HEK293 (cell line): Measurements from ENCODE around the gene EME2.

Experiments used
- CTCF ChIA-PET: fragments of 350-600 bp; formaldehyde crosslinking; extraction: SDS; loops from one replicate; lab custom pipeline; 2021; ENCODE audit warnings: antibody characterized with exemption; lab: Yijun Ruan, JAX
- POLR2A ChIA-PET: fragments of 300-600 bp; formaldehyde crosslinking; extraction: SDS; loops from one replicate; lab custom pipeline; 2020; ENCODE audit warnings: antibody characterized with exemption, inconsistent platforms; lab: Yijun Ruan, JAX
- H3K27ac ChIP-seq: fragments of 200-500 bp; sonication (Bioruptor generic); 2 replicates; pipeline ENCODE4 v1.5.1; 2014; ENCODE audit warnings: low read depth, low read length, control low read depth, inconsistent platforms; ENCODE audit errors: extremely low read depth
- H3K36me3 ChIP-seq, 2 experiments: fragments of 200-500 bp in 1 of 2; sonication (Bioruptor generic) in 1 of 2; 1 replicate in 1 of 2; 2 replicates in 1 of 2; pipeline ENCODE4 v1.5.1; 2014 to 2017; ENCODE audit warnings: inconsistent platforms in 2 of 2, low read length in 2 of 2; ENCODE audit not compliant: control insufficient read depth in 2 of 2, insufficient read depth in 1 of 2
- H3K4me1 ChIP-seq: fragments of 200-500 bp; sonication (Bioruptor generic); 2 replicates; pipeline ENCODE4 v1.5.1; 2014; ENCODE audit warnings: mild to moderate bottlenecking, low read length, inconsistent platforms; ENCODE audit not compliant: control insufficient read depth, insufficient read depth
- H3K4me3 ChIP-seq: 2 replicates; pipeline ENCODE4 v1.5.1; 2011; ENCODE audit warnings: low read depth, mild to moderate bottlenecking, control low read depth, low read length, moderate library complexity
- H3K9me3 ChIP-seq: fragments of 200-500 bp; sonication (Bioruptor generic); 2 replicates; pipeline ENCODE4 v1.5.1; 2014; ENCODE audit warnings: low read depth, low read length, inconsistent platforms; ENCODE audit not compliant: control insufficient read depth, insufficient read depth
- FEZF1 ChIP-seq: fragments of 450-650 bp; formaldehyde crosslinking; IDR thresholded peaks from 2 replicates; pipeline ENCODE4 v1.5.1; 2016; ENCODE audit warnings: missing biosample characterization, missing genetic modification characterization
- HOXA7 ChIP-seq: sonication (generic); formaldehyde crosslinking; IDR thresholded peaks from 2 replicates; pipeline ENCODE4 v1.8.1; 2022; ENCODE audit warnings: missing genetic modification reagents, borderline replicate concordance
- IKZF3 ChIP-seq: fragments of 450-650 bp; IDR thresholded peaks from 2 replicates; pipeline ENCODE4 v1.5.0; 2018; ENCODE audit warnings: missing biosample characterization, mild to moderate bottlenecking, missing genetic modification characterization, moderate library complexity
- REPIN1 ChIP-seq: fragments of 450-650 bp; formaldehyde crosslinking; IDR thresholded peaks from 2 replicates; pipeline ENCODE4 v1.5.1; 2017; ENCODE audit warnings: missing biosample characterization, missing genetic modification characterization, low read depth
- SP2 ChIP-seq: fragments of 450-650 bp; formaldehyde crosslinking; IDR thresholded peaks from 2 replicates; pipeline ENCODE4 v1.5.1; 2016; ENCODE audit warnings: missing biosample characterization, missing genetic modification characterization
- ZBTB8A ChIP-seq: fragments of 450-650 bp; formaldehyde crosslinking; IDR thresholded peaks from 2 replicates; pipeline ENCODE4 v1.5.1; 2016; ENCODE audit warnings: missing biosample characterization, missing genetic modification characterization
- ZNF2 ChIP-seq: fragments of 450-650 bp; formaldehyde crosslinking; IDR thresholded peaks from 2 replicates; pipeline ENCODE4 v1.5.1; 2016; ENCODE audit warnings: missing biosample characterization, missing genetic modification characterization
- ZNF214 ChIP-seq: fragments of 450-650 bp; formaldehyde crosslinking; IDR thresholded peaks from 2 replicates; pipeline ENCODE4 v1.5.1; 2017; ENCODE audit warnings: missing biosample characterization, mild to moderate bottlenecking, missing genetic modification characterization, borderline replicate concordance
- ZNF335 ChIP-seq: fragments of 450-650 bp; formaldehyde crosslinking; conservative IDR thresholded peaks from 2 replicates; pipeline ENCODE4 v1.5.1; 2016; ENCODE audit warnings: missing biosample characterization, missing genetic modification characterization
- ZNF544 ChIP-seq: fragments of 450-650 bp; formaldehyde crosslinking; IDR thresholded peaks from 2 replicates; pipeline ENCODE4 v1.5.0; 2017; ENCODE audit warnings: missing biosample characterization, missing genetic modification characterization
- ZNF549 ChIP-seq: fragments of 450-650 bp; IDR thresholded peaks from 2 replicates; pipeline ENCODE4 v1.5.1; 2018; ENCODE audit warnings: missing biosample characterization, missing genetic modification characterization, mild to moderate bottlenecking, inconsistent platforms, moderate library complexity
- ZNF660 ChIP-seq: fragments of 450-650 bp; IDR thresholded peaks from 2 replicates; pipeline ENCODE4 v1.5.1; 2018; ENCODE audit warnings: missing biosample characterization, mild to moderate bottlenecking, missing genetic modification characterization
- ZNF76 ChIP-seq: fragments of 450-650 bp; formaldehyde crosslinking; IDR thresholded peaks from 2 replicates; pipeline ENCODE4; 2016; ENCODE audit warnings: low read depth, missing biosample characterization, missing genetic modification characterization, borderline replicate concordance
- ZXDB ChIP-seq: fragments of 450-650 bp; formaldehyde crosslinking; IDR thresholded peaks from 2 replicates; pipeline ENCODE4 v1.5.1; 2016; ENCODE audit warnings: missing biosample characterization, missing genetic modification characterization
- TF ChIP-seq, protein P1 (sequence below): fragments of 450-650 bp; IDR thresholded peaks from 2 replicates; pipeline ENCODE4 v1.5.1; 2018; ENCODE audit warnings: missing biosample characterization, missing genetic modification characterization
- TF ChIP-seq, protein P2 (sequence below): fragments of 450-650 bp; formaldehyde crosslinking; IDR thresholded peaks from 2 replicates; pipeline ENCODE4 v1.5.1; 2016; ENCODE audit warnings: missing biosample characterization, missing genetic modification characterization
- TF ChIP-seq, protein P3 (sequence below): fragments of 450-650 bp; formaldehyde crosslinking; IDR thresholded peaks from 2 replicates; pipeline ENCODE4 v1.5.1; 2016; ENCODE audit warnings: missing biosample characterization, missing genetic modification characterization
- TF ChIP-seq, protein P4 (sequence below): fragments of 450-650 bp; formaldehyde crosslinking; IDR thresholded peaks from 2 replicates; pipeline ENCODE4 v1.5.1; 2016; ENCODE audit warnings: missing biosample characterization, missing genetic modification characterization
- TF ChIP-seq, protein P5 (sequence below): fragments of 450-650 bp; formaldehyde crosslinking; IDR thresholded peaks from 2 replicates; pipeline ENCODE4 v1.5.1; 2016; ENCODE audit warnings: missing biosample characterization, missing genetic modification characterization

EME2 gene

DNA sequence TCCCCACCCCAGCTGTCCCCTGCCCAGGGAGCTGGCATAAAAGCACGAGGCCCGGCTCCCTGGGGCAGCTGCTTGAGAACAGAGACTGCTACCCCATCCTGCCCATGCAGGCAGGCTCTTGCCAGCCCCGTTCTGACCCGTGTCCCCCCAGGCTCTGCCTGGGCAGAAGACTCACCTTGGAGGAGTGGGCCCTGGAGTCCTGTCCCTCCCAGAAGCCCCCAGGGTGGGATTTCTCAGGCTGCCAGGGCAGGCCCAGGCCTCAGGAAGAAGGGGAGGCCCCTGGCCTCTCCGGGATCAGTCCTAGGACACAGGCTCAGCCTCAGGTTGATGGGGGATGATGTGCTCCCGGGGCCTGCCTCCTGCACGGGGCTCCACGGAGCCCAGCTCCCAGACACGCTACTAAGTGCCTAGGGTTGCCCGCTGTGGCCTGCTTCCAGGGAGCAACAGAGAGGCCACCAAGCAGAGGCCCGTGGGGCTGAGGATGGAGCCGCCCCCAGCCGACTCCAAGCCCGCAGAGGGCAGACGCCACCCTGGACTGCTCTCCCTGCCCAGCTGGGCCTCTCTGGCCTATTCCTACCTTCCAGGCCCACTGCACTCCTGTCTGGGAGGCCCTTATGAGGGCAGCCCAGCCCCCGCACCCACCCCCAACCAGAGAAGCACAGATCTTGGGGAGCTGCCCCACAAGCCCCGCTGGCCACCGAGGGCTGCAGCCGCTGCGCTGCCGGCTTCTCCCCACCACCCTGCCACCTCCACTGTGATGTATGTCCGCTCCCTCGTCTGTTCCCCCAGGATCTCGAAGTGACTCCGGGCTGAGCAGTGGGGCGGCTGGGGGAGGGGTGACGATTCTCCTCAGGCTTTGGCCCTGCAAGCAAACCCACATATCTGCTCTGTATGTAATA lies 3.0 kb upstream of the EME2 start (continued):
- TF ChIP-seq, protein P1, sequence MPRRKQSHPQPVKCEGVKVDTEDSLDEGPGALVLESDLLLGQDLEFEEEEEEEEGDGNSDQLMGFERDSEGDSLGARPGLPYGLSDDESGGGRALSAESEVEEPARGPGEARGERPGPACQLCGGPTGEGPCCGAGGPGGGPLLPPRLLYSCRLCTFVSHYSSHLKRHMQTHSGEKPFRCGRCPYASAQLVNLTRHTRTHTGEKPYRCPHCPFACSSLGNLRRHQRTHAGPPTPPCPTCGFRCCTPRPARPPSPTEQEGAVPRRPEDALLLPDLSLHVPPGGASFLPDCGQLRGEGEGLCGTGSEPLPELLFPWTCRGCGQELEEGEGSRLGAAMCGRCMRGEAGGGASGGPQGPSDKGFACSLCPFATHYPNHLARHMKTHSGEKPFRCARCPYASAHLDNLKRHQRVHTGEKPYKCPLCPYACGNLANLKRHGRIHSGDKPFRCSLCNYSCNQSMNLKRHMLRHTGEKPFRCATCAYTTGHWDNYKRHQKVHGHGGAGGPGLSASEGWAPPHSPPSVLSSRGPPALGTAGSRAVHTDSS = 0 out of 2 replicates have a peak, but pooled peaks have one; percentile 19
- TF ChIP-seq FEZF1 (tag by site-specific recombination) (no peak), HOXA7 (no peak), ZNF214 (no peak), ZNF76 (0 out of 2 replicates have a peak, but pooled peaks have one; percentile 10), ZBTB8A (tag by site-specific recombination) (peak; percentile 56; the same call in 1 of the 2 replicates), ZNF549 (tag by site-specific recombination) (no peak), IKZF3 (tag by site-specific recombination) (peak; percentile 46; the same call in 1 of the 2 replicates), SP2 (tag by site-specific recombination) (no peak), REPIN1 (no peak), ZNF335 (tag by site-specific recombination) (peak; percentile 97), ZNF660 (no peak)
- TF ChIP-seq, protein P2, sequence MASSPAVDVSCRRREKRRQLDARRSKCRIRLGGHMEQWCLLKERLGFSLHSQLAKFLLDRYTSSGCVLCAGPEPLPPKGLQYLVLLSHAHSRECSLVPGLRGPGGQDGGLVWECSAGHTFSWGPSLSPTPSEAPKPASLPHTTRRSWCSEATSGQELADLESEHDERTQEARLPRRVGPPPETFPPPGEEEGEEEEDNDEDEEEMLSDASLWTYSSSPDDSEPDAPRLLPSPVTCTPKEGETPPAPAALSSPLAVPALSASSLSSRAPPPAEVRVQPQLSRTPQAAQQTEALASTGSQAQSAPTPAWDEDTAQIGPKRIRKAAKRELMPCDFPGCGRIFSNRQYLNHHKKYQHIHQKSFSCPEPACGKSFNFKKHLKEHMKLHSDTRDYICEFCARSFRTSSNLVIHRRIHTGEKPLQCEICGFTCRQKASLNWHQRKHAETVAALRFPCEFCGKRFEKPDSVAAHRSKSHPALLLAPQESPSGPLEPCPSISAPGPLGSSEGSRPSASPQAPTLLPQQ (tag by site-specific recombination) = no peak; the same call in none of the 2 replicates
- TF ChIP-seq, all 188 proteins: peak for 10

DNA sequence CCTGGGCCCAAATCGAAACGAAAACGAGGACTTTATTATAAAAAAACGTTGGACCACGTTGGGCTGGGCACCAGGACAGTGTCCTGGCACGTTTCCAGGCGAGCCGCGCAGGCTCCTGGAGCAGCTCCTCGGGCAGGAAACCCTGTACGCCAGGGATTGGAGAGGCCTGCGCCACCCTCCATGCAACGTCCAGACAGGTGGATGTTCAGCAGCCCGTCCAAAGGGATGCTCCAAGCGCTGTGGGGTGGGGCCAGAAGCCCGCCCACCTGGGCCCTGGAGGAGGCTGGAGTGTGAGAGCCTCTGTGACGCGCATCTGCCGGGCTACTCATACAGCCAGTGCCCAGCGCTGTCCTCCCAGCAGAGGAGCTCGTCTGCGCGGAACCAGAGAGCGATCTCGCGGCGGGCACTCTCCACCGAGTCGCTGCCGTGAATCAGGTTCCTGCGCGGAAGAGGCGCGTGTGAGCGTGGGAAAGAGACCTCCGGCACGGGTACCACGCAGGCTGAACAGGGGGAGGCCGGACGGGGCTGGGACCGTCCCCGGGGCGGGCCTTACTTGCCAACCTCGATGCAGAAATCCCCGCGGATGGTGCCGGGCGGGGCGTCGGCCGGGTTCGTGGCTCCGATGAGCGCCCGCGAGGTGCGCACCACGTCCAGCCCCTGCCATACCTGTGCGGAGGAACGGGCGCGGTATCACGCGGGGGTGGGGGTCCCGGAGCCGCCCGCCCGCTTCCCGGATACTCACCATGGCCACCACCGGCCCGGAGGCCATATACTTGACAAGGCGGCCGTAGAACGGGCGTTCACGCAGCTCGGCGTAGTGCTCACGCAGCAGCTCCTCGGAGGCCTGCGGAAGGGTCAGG lies 2.1 kb upstream of the EME2 start:
- Histone ChIP-seq H3K4me3 (peak overlapping the region; percentile 95), H3K36me3 (peaks cover 0 to 76% of the 10 kb centered on the region in 2 experiments; a peak in 1 of 3 replicates), H3K9me3 (no peaks in the 10 kb centered on the region), H3K4me1 (peaks cover 9% of the 10 kb centered on the region), H3K27ac (peak overlapping the region; percentile 94)
- POLR2A ChIA-PET = interaction anchor here (0.6 to 6.0 kb wide), 7 partner anchors 10 to 217 kb away, joined by 3 to 113 read pairs (median 4); partner anchors contain the start of genes CRAMP1, IFT140, JPT2 and NUBP2
- CTCF ChIA-PET = no interaction called here
- TF ChIP-seq ZNF2 (tag by site-specific recombination) (peak; percentile 76), ZNF544 (no peak), ZXDB (peak; percentile 99)
- TF ChIP-seq, protein P3, sequence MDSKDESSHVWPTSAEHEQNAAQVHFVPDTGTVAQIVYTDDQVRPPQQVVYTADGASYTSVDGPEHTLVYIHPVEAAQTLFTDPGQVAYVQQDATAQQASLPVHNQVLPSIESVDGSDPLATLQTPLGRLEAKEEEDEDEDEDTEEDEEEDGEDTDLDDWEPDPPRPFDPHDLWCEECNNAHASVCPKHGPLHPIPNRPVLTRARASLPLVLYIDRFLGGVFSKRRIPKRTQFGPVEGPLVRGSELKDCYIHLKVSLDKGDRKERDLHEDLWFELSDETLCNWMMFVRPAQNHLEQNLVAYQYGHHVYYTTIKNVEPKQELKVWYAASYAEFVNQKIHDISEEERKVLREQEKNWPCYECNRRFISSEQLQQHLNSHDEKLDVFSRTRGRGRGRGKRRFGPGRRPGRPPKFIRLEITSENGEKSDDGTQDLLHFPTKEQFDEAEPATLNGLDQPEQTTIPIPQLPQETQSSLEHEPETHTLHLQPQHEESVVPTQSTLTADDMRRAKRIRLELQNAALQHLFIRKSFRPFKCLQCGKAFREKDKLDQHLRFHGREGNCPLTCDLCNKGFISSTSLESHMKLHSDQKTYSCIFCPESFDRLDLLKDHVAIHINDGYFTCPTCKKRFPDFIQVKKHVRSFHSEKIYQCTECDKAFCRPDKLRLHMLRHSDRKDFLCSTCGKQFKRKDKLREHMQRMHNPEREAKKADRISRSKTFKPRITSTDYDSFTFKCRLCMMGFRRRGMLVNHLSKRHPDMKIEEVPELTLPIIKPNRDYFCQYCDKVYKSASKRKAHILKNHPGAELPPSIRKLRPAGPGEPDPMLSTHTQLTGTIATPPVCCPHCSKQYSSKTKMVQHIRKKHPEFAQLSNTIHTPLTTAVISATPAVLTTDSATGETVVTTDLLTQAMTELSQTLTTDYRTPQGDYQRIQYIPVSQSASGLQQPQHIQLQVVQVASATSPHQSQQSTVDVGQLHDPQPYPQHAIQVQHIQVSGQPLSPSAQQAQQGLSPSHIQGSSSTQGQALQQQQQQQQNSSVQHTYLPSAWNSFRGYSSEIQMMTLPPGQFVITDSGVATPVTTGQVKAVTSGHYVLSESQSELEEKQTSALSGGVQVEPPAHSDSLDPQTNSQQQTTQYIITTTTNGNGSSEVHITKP (tag by site-specific recombination) = peak; percentile 84
- TF ChIP-seq, protein P4, sequence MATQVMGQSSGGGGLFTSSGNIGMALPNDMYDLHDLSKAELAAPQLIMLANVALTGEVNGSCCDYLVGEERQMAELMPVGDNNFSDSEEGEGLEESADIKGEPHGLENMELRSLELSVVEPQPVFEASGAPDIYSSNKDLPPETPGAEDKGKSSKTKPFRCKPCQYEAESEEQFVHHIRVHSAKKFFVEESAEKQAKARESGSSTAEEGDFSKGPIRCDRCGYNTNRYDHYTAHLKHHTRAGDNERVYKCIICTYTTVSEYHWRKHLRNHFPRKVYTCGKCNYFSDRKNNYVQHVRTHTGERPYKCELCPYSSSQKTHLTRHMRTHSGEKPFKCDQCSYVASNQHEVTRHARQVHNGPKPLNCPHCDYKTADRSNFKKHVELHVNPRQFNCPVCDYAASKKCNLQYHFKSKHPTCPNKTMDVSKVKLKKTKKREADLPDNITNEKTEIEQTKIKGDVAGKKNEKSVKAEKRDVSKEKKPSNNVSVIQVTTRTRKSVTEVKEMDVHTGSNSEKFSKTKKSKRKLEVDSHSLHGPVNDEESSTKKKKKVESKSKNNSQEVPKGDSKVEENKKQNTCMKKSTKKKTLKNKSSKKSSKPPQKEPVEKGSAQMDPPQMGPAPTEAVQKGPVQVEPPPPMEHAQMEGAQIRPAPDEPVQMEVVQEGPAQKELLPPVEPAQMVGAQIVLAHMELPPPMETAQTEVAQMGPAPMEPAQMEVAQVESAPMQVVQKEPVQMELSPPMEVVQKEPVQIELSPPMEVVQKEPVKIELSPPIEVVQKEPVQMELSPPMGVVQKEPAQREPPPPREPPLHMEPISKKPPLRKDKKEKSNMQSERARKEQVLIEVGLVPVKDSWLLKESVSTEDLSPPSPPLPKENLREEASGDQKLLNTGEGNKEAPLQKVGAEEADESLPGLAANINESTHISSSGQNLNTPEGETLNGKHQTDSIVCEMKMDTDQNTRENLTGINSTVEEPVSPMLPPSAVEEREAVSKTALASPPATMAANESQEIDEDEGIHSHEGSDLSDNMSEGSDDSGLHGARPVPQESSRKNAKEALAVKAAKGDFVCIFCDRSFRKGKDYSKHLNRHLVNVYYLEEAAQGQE (tag by site-specific recombination) = 0 out of 2 replicates have a peak, but pooled peaks have one; percentile 35
- TF ChIP-seq, protein P2 (tag by site-specific recombination) = no peak
- TF ChIP-seq, protein P5, sequence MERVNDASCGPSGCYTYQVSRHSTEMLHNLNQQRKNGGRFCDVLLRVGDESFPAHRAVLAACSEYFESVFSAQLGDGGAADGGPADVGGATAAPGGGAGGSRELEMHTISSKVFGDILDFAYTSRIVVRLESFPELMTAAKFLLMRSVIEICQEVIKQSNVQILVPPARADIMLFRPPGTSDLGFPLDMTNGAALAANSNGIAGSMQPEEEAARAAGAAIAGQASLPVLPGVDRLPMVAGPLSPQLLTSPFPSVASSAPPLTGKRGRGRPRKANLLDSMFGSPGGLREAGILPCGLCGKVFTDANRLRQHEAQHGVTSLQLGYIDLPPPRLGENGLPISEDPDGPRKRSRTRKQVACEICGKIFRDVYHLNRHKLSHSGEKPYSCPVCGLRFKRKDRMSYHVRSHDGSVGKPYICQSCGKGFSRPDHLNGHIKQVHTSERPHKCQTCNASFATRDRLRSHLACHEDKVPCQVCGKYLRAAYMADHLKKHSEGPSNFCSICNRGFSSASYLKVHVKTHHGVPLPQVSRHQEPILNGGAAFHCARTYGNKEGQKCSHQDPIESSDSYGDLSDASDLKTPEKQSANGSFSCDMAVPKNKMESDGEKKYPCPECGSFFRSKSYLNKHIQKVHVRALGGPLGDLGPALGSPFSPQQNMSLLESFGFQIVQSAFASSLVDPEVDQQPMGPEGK (tag by site-specific recombination) = peak; percentile 65; the same call in 1 of the 2 replicates
